Mononuclear cell (primary cell): Measurements from ENCODE around the gene RWDD1. TPM values are rescaled to one million over a fixed set of nuclear protein-coding genes. Genes with fewer than 3 reads are reported as not detected.

Experiments used
- H3K27me3 ChIP-seq: 2 replicates; pipeline ENCODE4 v1.6.0; 2011; ENCODE audit warnings: low read length, control low read depth; ENCODE audit not compliant: insufficient read depth
- H3K4me1 ChIP-seq: 2 replicates; pipeline ENCODE4 v1.5.1; 2011; ENCODE audit warnings: mild to moderate bottlenecking, low read length, control low read depth; ENCODE audit not compliant: insufficient read depth
- H3K4me3 ChIP-seq: 2 replicates; pipeline ENCODE4 v1.5.1; 2011; ENCODE audit warnings: mild to moderate bottlenecking, low read length, moderate library complexity
- H3K9me3 ChIP-seq: 2 replicates; pipeline ENCODE4 v1.5.1; 2011; ENCODE audit warnings: low read depth, mild to moderate bottlenecking, control low read depth, low read length
- total RNA-seq: library from RNA; depleted of rRNA; stranded (reverse); fragments of >200 nt; gene quantifications from one replicate; pipeline ENCODE4 v1.2.3, GENCODE V29; 2012

RWDD1 gene
- total RNA-seq, 1 donor = 61.0 TPM

GRCh38 chr6:116547358-116547757, 23.9 kb upstream of the RWDD1 start:
- Histone ChIP-seq H3K9me3 (no peaks in the 10 kb centered on the region), H3K4me1 (no peaks in the 10 kb centered on the region), H3K27me3 (peaks cover 8% of the 10 kb centered on the region), H3K4me3 (no peak overlapping the region)

DNA sequence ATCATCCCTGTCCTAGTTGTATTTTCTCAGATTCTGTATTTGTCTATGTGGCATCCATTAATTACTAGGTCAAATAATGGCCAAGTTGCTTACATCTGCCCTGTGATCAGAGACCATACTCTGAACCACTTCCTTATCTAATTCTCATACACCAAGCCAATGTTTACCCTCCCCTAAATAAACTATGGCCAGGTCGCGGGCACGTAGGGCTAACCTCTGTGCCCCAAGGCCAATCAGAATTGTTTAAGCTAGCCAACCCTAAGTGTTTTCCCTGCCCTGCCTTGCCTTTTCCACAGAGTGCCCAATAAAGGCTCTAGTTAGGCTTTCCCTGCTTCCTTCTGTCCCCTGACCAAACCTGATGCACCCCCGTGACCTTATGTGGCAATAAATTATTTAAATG, 20.5 kb upstream of the RWDD1 start:
- no peaks in the 10 kb centered on the region for H3K9me3 ChIP-seq
- no peak overlapping the region for H3K4me3 ChIP-seq
- H3K4me1 ChIP-seq = no peaks in the 10 kb centered on the region
- peaks cover 14% of the 10 kb centered on the region for H3K27me3 ChIP-seq

DNA sequence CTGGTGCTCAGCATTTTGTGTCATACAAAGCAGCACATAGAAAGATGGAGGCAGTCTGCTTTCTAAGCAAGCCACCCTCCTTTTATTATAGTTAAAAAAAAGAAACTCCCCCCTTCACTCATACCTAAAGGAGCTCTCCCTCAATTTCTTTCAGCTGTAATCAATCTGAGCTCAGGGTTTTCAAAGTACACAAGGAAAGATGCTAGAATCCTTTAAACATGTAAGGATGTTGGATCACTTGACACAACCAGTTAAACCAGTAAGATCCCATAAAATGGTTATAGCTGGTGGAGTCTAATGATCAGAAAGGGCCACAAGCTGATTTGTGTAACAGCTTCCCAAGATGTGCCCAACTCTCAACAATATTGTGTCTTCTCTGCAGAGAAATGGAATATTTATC, 17.9 kb upstream of the RWDD1 start, which contains the start of gene CALHM4:
TSS of gene CALHM4 (plus strand) at position 301 of the 400 bp plus-strand sequence. CDS start at position 344, 43 bp downstream.
- H3K4me3 ChIP-seq = no peak within 1 kb of the TSS
- H3K27me3 ChIP-seq = peaks cover 14% of the 10 kb centered on the region
- H3K9me3 ChIP-seq = no peaks in the 10 kb centered on the region
- no peaks in the 10 kb centered on the region for H3K4me1 ChIP-seq

DNA sequence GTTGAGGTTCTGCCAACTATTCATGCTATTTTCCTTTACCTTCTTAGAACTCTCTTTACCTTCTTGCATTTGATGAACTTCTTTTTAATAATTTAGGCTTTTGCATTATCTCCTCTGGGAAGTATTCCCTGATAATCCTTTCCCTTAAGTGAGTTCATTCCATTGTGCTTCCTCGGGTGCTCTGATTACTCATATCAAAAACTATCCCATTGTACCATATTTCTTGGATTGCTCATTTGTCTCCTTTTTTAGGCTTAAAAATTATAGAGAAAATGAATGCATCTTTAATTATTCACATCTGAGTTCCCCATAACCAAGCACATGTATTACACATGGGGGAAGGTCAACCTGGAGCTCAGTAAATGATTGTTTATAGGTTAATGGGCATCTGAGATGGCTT, 15.2 kb upstream of the RWDD1 start:
- H3K4me1 ChIP-seq = no peaks in the 10 kb centered on the region

GRCh38 chr6:116556814-116557415, 14.4 kb upstream of the RWDD1 start:
- H3K4me3 ChIP-seq = no peak overlapping the region
- no peaks in the 10 kb centered on the region for H3K9me3 ChIP-seq
- peaks cover 9% of the 10 kb centered on the region for H3K27me3 ChIP-seq
- H3K4me1 ChIP-seq = no peaks in the 10 kb centered on the region

More for the DNA sequence above, 15.2 kb upstream of the RWDD1 start:
- Histone ChIP-seq H3K4me3 (no peak overlapping the region), H3K27me3 (peaks cover 14% of the 10 kb centered on the region), H3K9me3 (no peaks in the 10 kb centered on the region)

DNA sequence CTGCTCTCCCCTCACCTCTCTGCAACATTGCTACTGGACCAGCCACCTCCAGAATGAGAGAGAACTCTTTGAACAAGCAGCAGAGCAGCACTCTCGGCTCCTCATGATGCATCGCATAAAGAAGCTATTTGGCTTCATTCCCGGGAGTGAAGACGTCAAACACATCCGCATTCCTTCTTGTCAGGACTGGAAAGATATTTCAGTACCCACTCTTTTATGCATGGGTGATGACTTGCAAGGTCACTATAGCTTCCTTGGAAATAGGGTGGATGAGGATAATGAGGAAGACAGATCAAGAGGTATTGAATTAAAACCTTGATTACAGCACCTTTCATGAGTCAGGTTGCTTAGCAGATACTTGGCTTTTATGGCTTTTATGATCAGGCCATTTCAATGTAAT, 13.4 kb upstream of the RWDD1 start:
- no peak overlapping the region for H3K4me3 ChIP-seq
- H3K4me1 ChIP-seq = no peaks in the 10 kb centered on the region
- no peaks in the 10 kb centered on the region for H3K9me3 ChIP-seq
- peaks cover 7% of the 10 kb centered on the region for H3K27me3 ChIP-seq

DNA sequence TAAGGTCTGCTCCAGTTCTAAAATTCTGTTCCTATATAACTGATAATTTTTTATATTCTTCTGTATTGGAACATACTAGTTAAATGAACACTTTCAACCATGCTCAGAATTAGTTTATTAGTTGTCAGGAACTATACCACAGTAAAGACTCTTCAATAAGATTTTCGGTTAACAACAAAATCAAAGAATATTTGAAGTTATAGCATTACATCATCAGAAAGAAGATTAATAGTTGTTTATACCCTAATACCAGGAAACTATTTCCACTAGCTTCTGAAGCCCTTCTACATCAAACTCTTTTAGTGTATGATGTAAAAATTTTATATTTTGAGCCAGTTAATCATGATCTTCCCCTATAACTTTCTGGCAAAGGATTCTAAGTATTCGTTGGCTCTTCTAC, 11.2 kb upstream of the RWDD1 start:
- H3K4me3 ChIP-seq = no peak overlapping the region
- no peaks in the 10 kb centered on the region for H3K27me3 ChIP-seq

GRCh38 chr6:116561377-116562018, 9.8 kb upstream of the RWDD1 start:
- Histone ChIP-seq H3K4me1 (no peaks in the 10 kb centered on the region), H3K4me3 (no peak overlapping the region), H3K27me3 (no peaks in the 10 kb centered on the region), H3K9me3 (no peaks in the 10 kb centered on the region)

More for the DNA sequence above, 11.2 kb upstream of the RWDD1 start:
- Histone ChIP-seq H3K9me3 (no peaks in the 10 kb centered on the region), H3K4me1 (no peaks in the 10 kb centered on the region)

- Histone ChIP-seq H3K9me3 (no peaks in the 10 kb centered on the region), H3K4me1 (no peaks in the 10 kb centered on the region), H3K4me3 (no peak overlapping the region), H3K27me3 (no peaks in the 10 kb centered on the region)
Measured at GRCh38 chr6:116562019-116562403, 9.3 kb upstream of the RWDD1 start.

DNA sequence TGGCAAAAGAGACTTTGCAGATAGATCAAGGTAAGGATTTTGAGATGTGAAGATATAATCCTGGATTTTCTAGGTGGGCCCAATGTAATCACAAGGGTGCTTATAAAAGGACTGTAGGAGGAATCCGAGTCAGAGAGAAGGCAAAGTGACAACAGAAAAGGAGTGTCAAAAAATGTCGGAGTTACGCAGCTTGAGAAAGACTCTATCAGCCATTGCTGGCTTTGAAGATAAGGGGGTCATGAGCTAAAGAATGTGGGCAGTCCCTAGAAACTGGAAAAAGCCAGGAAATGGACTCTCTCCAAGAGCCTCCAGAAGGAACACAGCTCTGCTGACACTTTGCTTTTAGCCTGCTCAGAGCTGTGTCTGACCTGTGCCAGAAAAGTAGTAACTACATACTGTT, 8.7 kb upstream of the RWDD1 start:
- H3K9me3 ChIP-seq = no peaks in the 10 kb centered on the region
- no peaks in the 10 kb centered on the region for H3K27me3 ChIP-seq
- no peak overlapping the region for H3K4me3 ChIP-seq
- H3K4me1 ChIP-seq = no peaks in the 10 kb centered on the region

GRCh38 chr6:116563830-116564229, 7.5 kb upstream of the RWDD1 start:
- Histone ChIP-seq H3K9me3 (no peaks in the 10 kb centered on the region), H3K4me3 (no peak overlapping the region), H3K27me3 (no peaks in the 10 kb centered on the region), H3K4me1 (peaks cover 8% of the 10 kb centered on the region)

DNA sequence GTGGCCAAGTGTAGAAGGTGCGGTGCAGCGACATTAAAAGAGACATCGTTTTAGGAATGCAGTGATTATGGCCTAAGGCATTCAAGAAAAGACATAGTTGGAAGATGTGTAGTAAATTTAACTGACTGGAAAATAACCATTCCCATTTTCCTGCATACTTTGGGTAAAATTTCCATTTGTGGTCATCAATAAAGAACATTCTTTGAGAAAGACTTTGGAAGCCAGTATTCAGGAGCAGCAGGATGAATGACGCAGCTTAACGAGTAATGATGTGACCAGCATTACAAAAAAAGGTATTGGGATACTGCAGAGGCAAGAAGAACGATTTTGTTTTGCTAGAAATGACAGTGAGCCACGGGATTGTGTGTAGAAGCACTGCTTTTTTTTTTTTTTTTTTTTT, 7.0 kb upstream of the RWDD1 start:
- Histone ChIP-seq H3K9me3 (no peaks in the 10 kb centered on the region), H3K27me3 (no peaks in the 10 kb centered on the region), H3K4me1 (peaks cover 13% of the 10 kb centered on the region), H3K4me3 (no peak overlapping the region)

DNA sequence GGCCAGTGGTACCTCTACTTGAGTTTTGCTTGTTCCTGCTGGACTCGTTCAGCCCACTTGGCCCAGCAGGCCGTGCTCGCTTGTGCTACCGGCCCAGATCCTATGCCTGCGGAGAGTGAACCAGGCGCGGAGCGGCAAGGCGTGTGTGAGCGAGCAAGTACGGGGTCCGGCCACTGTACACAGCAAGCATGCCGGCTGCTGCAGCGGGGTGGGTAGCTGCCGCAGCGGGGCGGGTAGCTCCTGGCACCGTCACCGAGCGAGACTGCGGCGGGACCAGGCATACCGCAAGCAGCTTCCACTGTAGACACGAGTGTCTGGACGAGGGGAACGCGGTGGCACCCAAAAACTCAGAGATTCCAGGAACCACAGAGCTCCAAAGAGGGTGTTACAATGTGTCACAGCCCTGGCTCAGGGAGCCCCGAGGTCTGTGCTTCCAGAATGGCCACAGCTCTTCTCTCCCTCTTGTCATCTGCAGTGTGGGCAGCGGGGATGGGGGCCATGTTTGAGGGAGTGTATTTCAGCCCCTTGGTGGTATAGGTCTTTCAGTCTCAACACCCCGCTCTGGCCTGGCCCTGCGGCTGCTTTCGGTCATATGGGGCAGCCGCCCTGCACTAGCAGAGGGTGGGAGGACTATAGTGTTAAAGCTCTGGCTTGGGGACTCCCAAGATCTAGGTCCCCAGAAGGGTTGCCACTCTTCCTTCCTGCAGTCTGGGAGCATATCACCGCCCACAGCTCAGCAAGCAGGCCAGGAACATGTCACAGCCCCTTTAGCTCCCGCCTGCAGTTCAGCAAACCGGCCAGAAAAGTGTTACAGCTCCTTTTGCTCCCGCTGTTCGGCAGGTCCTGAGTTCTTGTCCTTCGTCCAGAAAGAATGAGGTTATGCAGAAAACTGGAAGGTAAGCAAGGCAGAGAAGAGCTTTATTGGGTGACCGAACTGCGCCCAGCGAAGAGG, 6.1 kb upstream of the RWDD1 start:
- H3K4me1 ChIP-seq = peaks cover 19% of the 10 kb centered on the region
- no peaks in the 10 kb centered on the region for H3K9me3 ChIP-seq
- no peaks in the 10 kb centered on the region for H3K27me3 ChIP-seq
- H3K4me3 ChIP-seq = no peak overlapping the region

DNA sequence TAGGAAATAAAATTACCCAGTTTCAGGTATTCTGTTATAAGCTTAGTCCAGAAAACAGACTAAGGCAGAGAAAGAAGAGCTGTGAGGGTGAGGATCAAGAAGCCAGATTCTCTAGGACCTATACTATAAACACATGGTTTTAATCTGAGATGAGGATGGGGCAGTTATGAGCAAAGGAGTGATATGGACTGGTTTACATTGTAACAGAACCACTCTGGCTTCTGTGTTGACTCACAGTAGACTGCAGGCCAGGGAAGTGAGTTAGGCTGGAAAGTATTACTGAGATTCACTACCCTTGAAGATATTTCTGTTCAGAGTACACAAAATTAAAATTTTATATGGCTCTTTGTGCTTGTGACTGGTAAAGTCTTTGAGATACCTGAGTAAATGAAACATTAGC, 3.2 kb upstream of the RWDD1 start:
- H3K4me3 ChIP-seq = no peak overlapping the region
- peaks cover 39% of the 10 kb centered on the region for H3K4me1 ChIP-seq
- H3K27me3 ChIP-seq = no peaks in the 10 kb centered on the region
- no peaks in the 10 kb centered on the region for H3K9me3 ChIP-seq
